HEK293 (cell line): ENCODE measurements around the gene ANGEL2.

ENCODE experiments used
- CTCF ChIA-PET: fragments of 350-600 bp; formaldehyde crosslinking; extraction: SDS; loops from one replicate; lab custom pipeline; 2021; ENCODE audit warnings: antibody characterized with exemption; lab: Yijun Ruan, JAX
- POLR2A ChIA-PET: fragments of 300-600 bp; formaldehyde crosslinking; extraction: SDS; loops from one replicate; lab custom pipeline; 2020; ENCODE audit warnings: antibody characterized with exemption, inconsistent platforms; lab: Yijun Ruan, JAX
- H3K27ac ChIP-seq: fragments of 200-500 bp; sonication (Bioruptor generic); 2 replicates; pipeline ENCODE4 v1.5.1; 2014; ENCODE audit warnings: low read depth, low read length, control low read depth, inconsistent platforms; ENCODE audit errors: extremely low read depth
- H3K36me3 ChIP-seq, 2 experiments: fragments of 200-500 bp in 1 of 2; sonication (Bioruptor generic) in 1 of 2; 1 replicate in 1 of 2; 2 replicates in 1 of 2; pipeline ENCODE4 v1.5.1; 2014 to 2017; ENCODE audit warnings: inconsistent platforms in 2 of 2, low read length in 2 of 2; ENCODE audit not compliant: control insufficient read depth in 2 of 2, insufficient read depth in 1 of 2
- H3K4me1 ChIP-seq: fragments of 200-500 bp; sonication (Bioruptor generic); 2 replicates; pipeline ENCODE4 v1.5.1; 2014; ENCODE audit warnings: mild to moderate bottlenecking, low read length, inconsistent platforms; ENCODE audit not compliant: control insufficient read depth, insufficient read depth
- H3K4me3 ChIP-seq: 2 replicates; pipeline ENCODE4 v1.5.1; 2011; ENCODE audit warnings: low read depth, mild to moderate bottlenecking, control low read depth, low read length, moderate library complexity
- H3K9me3 ChIP-seq: fragments of 200-500 bp; sonication (Bioruptor generic); 2 replicates; pipeline ENCODE4 v1.5.1; 2014; ENCODE audit warnings: low read depth, low read length, inconsistent platforms; ENCODE audit not compliant: control insufficient read depth, insufficient read depth
- GLIS2 ChIP-seq: fragments of 450-650 bp; formaldehyde crosslinking; IDR thresholded peaks from 2 replicates; pipeline ENCODE4 v1.5.1; 2016; ENCODE audit warnings: missing biosample characterization, missing genetic modification characterization
- MZF1 ChIP-seq: fragments of 450-650 bp; formaldehyde crosslinking; IDR thresholded peaks from 2 replicates; pipeline ENCODE4 v1.5.1; 2017; ENCODE audit warnings: missing biosample characterization, missing genetic modification characterization, borderline replicate concordance
- OSR2 ChIP-seq: fragments of 450-650 bp; formaldehyde crosslinking; IDR thresholded peaks from 2 replicates; pipeline ENCODE4 v1.5.1; 2016; ENCODE audit warnings: missing biosample characterization, missing genetic modification characterization
- PRDM10 ChIP-seq: fragments of 450-650 bp; formaldehyde crosslinking; IDR thresholded peaks from 2 replicates; pipeline ENCODE4 v1.5.1; 2016; ENCODE audit warnings: missing biosample characterization, missing genetic modification characterization
- PRDM4 ChIP-seq: fragments of 450-650 bp; formaldehyde crosslinking; IDR thresholded peaks from 2 replicates; pipeline ENCODE4 v1.5.1; 2017; ENCODE audit warnings: missing biosample characterization, missing genetic modification characterization
- SETDB1 ChIP-seq: IDR thresholded peaks from one replicate; pipeline ENCODE4 v1.6.1; 2017; ENCODE audit warnings: mild to moderate bottlenecking, low read length, moderate library complexity, mixed read lengths; ENCODE audit not compliant: insufficient read length
- WT1 ChIP-seq: fragments of 450-650 bp; formaldehyde crosslinking; IDR thresholded peaks from 2 replicates; pipeline ENCODE4 v1.5.1; 2016; ENCODE audit warnings: missing biosample characterization, missing genetic modification characterization
- ZBTB48 ChIP-seq: fragments of 450-650 bp; formaldehyde crosslinking; IDR thresholded peaks from 2 replicates; pipeline ENCODE4 v1.5.1; 2016; ENCODE audit warnings: missing biosample characterization, missing genetic modification characterization
- ZBTB49 ChIP-seq: fragments of 450-650 bp; formaldehyde crosslinking; IDR thresholded peaks from 2 replicates; pipeline ENCODE4 v1.5.1; 2016; ENCODE audit warnings: missing biosample characterization, missing genetic modification characterization, low read depth
- ZNF112 ChIP-seq: fragments of 450-650 bp; formaldehyde crosslinking; IDR thresholded peaks from 2 replicates; pipeline ENCODE4 v1.5.0; 2017; ENCODE audit warnings: missing biosample characterization, missing genetic modification characterization
- ZNF350 ChIP-seq: fragments of 450-650 bp; formaldehyde crosslinking; IDR thresholded peaks from 2 replicates; pipeline ENCODE4 v1.5.0; 2017; ENCODE audit warnings: missing biosample characterization, mild to moderate bottlenecking, missing genetic modification characterization
- ZNF354C ChIP-seq: fragments of 450-650 bp; formaldehyde crosslinking; IDR thresholded peaks from 2 replicates; pipeline ENCODE4 v1.5.1; 2016; ENCODE audit warnings: missing biosample characterization, missing genetic modification characterization, low read depth, borderline replicate concordance
- ZNF398 ChIP-seq: fragments of 450-650 bp; formaldehyde crosslinking; IDR thresholded peaks from 2 replicates; pipeline ENCODE4 v1.5.1; 2017; ENCODE audit warnings: missing biosample characterization, missing genetic modification characterization
- ZNF510 ChIP-seq: fragments of 450-650 bp; formaldehyde crosslinking; IDR thresholded peaks from 2 replicates; pipeline ENCODE4 v1.5.1; 2018; ENCODE audit warnings: mild to moderate bottlenecking, missing genetic modification characterization, missing biosample characterization; ENCODE audit not compliant: insufficient replicate concordance
- ZNF560 ChIP-seq: fragments of 450-650 bp; formaldehyde crosslinking; IDR thresholded peaks from 2 replicates; pipeline ENCODE4 v1.5.1; 2017; ENCODE audit warnings: missing biosample characterization, missing genetic modification characterization, borderline replicate concordance
- ZNF596 ChIP-seq: fragments of 450-650 bp; IDR thresholded peaks from 2 replicates; pipeline ENCODE4 v1.5.0; 2018; ENCODE audit warnings: missing biosample characterization, mild to moderate bottlenecking, missing genetic modification characterization, moderate library complexity
- ZNF610 ChIP-seq: fragments of 450-650 bp; formaldehyde crosslinking; IDR thresholded peaks from 2 replicates; pipeline ENCODE4 v1.5.1; 2016; ENCODE audit warnings: missing biosample characterization, missing genetic modification characterization, borderline replicate concordance
- ZNF626 ChIP-seq: fragments of 450-650 bp; sonication (Bioruptor Pico); formaldehyde crosslinking; IDR thresholded peaks from 2 replicates; pipeline ENCODE4 v1.5.1; 2018; ENCODE audit warnings: missing biosample characterization, missing genetic modification characterization, inconsistent platforms
- ZNF664 ChIP-seq: fragments of 450-650 bp; formaldehyde crosslinking; IDR thresholded peaks from 2 replicates; pipeline ENCODE4 v1.5.1; 2016; ENCODE audit warnings: missing biosample characterization, missing genetic modification characterization

Gene ANGEL2

GRCh38 chr1:212990276-212990675, 25.4 kb downstream of the ANGEL2 start:
- CTCF ChIA-PET = interaction anchor here (0.6 to 0.9 kb wide), 2 partner anchors 47 to 69 kb away, joined by 3 to 5 read pairs; no protein-coding TSS in a partner anchor
- no peak overlapping the region for H3K27ac ChIP-seq
- TF ChIP-seq ZBTB49 (tag by site-specific recombination) (no peak), OSR2 (tag by site-specific recombination) (no peak), ZNF350 (tag by site-specific recombination) (no peak), ZBTB48 (tag by site-specific recombination) (no peak), PRDM10 (no peak), ZNF626 (tag by site-specific recombination) (no peak), GLIS2 (no peak), ZNF664 (tag by site-specific recombination) (no peak), MZF1 (tag by site-specific recombination) (no peak)
- POLR2A ChIA-PET = no interaction called here
- no peaks in the 10 kb centered on the region for H3K4me1 ChIP-seq
- no peaks in the 10 kb centered on the region for H3K9me3 ChIP-seq
- H3K36me3 ChIP-seq = peaks cover 15 to 23% of the 10 kb centered on the region in 2 experiments
- no peak overlapping the region for H3K4me3 ChIP-seq

GRCh38 chr1:212987702-212988322, 27.9 kb downstream of the ANGEL2 start:
- Histone ChIP-seq H3K27ac (no peak overlapping the region), H3K4me1 (no peaks in the 10 kb centered on the region), H3K36me3 (peaks cover 7 to 14% of the 10 kb centered on the region in 2 experiments), H3K9me3 (no peaks in the 10 kb centered on the region), H3K4me3 (no peak overlapping the region)
- TF ChIP-seq PRDM4 (no peak), GLIS2 (no peak), ZNF610 (tag by site-specific recombination) (no peak), ZNF510 (tag by site-specific recombination) (no peak), ZNF560 (tag by site-specific recombination) (no peak), SETDB1 (no peak), ZNF596 (no peak), ZNF112 (no peak), ZNF398 (tag by site-specific recombination) (no peak), ZNF354C (tag by site-specific recombination) (no peak), WT1 (no peak)
- POLR2A ChIA-PET = interaction anchor here (1.6 kb wide), 1 partner anchor 37 kb away, joined by 5 read pairs; no protein-coding TSS in a partner anchor
- CTCF ChIA-PET = interaction anchor here (0.6 to 1.0 kb wide), 2 partner anchors 8 to 21 kb away, joined by 3 read pairs; no protein-coding TSS in a partner anchor
